Lower lobe of right lung (tissue), 2 donors: ENCODE data around the gene MPL. TPM values are rescaled to one million over a fixed set of nuclear protein-coding genes. Genes with fewer than 3 reads are reported as not detected.

Experiments
- ATAC-seq, 2 donors: fragments of 200-7000 bp; cut with Tn5 transposase; one replicate each; pipeline ENCODE4 v1.9.1; 2020 to 2022; ENCODE audit warnings: mild to moderate bottlenecking in 2 of 2, moderate library complexity in 2 of 2
- DNase-seq: peaks from one replicate; pipeline ENCODE4 v3.0.0-alpha.2; 2020
- H3K27ac ChIP-seq: fragments of 200-600 bp; one replicate; pipeline ENCODE4 v1.8.0; 2022
- H3K27me3 ChIP-seq: fragments of 200-600 bp; one replicate; pipeline ENCODE4 v1.8.0; 2022; ENCODE audit warnings: low read depth
- H3K36me3 ChIP-seq: fragments of 200-600 bp; one replicate; pipeline ENCODE4 v1.8.0; 2022; ENCODE audit warnings: mild to moderate bottlenecking
- H3K4me1 ChIP-seq: fragments of 200-600 bp; one replicate; pipeline ENCODE4 v1.8.0; 2022
- H3K4me3 ChIP-seq: fragments of 200-600 bp; one replicate; pipeline ENCODE4 v1.8.0; 2022; ENCODE audit warnings: mild to moderate bottlenecking
- H3K9me3 ChIP-seq: fragments of 200-600 bp; one replicate; pipeline ENCODE4 v1.8.0; 2022
- CTCF ChIP-seq: fragments of 200-600 bp; IDR thresholded peaks from one replicate; pipeline ENCODE4 v1.8.0; 2022; ENCODE audit warnings: antibody characterized with exemption, mild to moderate bottlenecking
- intact Hi-C: fragments of 100-400 bp; cut with DNase I; formaldehyde crosslinking; loops from one replicate; pipeline ENCODE4 v1.11.0; 2022
- total RNA-seq: library from RNA; stranded (reverse); fragmentation: NEBNext Ultra II Directional; extraction: Animal tissue kit (Norgen Biotek cat#: 25700); gene quantifications from one replicate; pipeline ENCODE4 v1.2.1, GENCODE V29; 2021
- donor health status: DM: no; HTN: yes; CAD: no; lungs with severe emphysema.

The MPL gene
- total RNA-seq, 1 donor from 2014 or later, result 0.65 TPM

- Histone ChIP-seq H3K27me3 (no peaks in the 10 kb centered on the region), H3K4me1 (peaks cover 31% of the 10 kb centered on the region), H3K36me3 (no peaks in the 10 kb centered on the region), H3K9me3 (no peaks in the 10 kb centered on the region), H3K4me3 (no peak overlapping the region), H3K27ac (no peak overlapping the region)
- no peak for TF ChIP-seq CTCF
- ATAC-seq, result no peak
- DNase-seq, result no peak
- intact Hi-C loops, result no loop called here
Measured at GRCh38 chr1:43293176-43293575, 44.4 kb upstream of the MPL start.

- Histone ChIP-seq H3K4me1 (peaks cover 31% of the 10 kb centered on the region), H3K4me3 (no peak overlapping the region), H3K27ac (peak overlapping the region; percentile 60), H3K9me3 (no peaks in the 10 kb centered on the region), H3K36me3 (no peaks in the 10 kb centered on the region), H3K27me3 (no peaks in the 10 kb centered on the region)
- intact Hi-C loops, result no loop called here
- TF ChIP-seq CTCF, result no peak
- ATAC-seq, result no peak
- no peak for DNase-seq
Measured at GRCh38 chr1:43293896-43294760, 43.5 kb upstream of the MPL start.

- intact Hi-C loops, result no loop called here
- no peaks in the 10 kb centered on the region for H3K9me3 ChIP-seq
- no peak for DNase-seq
- no peaks in the 10 kb centered on the region for H3K27me3 ChIP-seq
- no peak for TF ChIP-seq CTCF
- peak overlapping the region; percentile 60 for H3K27ac ChIP-seq
- no peaks in the 10 kb centered on the region for H3K36me3 ChIP-seq
- no peak overlapping the region for H3K4me3 ChIP-seq
- H3K4me1 ChIP-seq, result peaks cover 34% of the 10 kb centered on the region
- ATAC-seq, result no peak
Measured at GRCh38 chr1:43294761-43295160, 42.9 kb upstream of the MPL start.

- H3K9me3 ChIP-seq, result no peaks in the 10 kb centered on the region
- no peaks in the 10 kb centered on the region for H3K27me3 ChIP-seq
- H3K27ac ChIP-seq, result peak overlapping the region; percentile 60
- no peak overlapping the region for H3K4me3 ChIP-seq
- H3K36me3 ChIP-seq, result no peaks in the 10 kb centered on the region
- H3K4me1 ChIP-seq, result peaks cover 40% of the 10 kb centered on the region
- intact Hi-C loops, result no loop called here
- no peak for TF ChIP-seq CTCF
- no peak for ATAC-seq
- DNase-seq, result no peak
Measured at GRCh38 chr1:43296207-43296606, 41.4 kb upstream of the MPL start.

- H3K36me3 ChIP-seq, result no peaks in the 10 kb centered on the region
- ATAC-seq, result no peak
- intact Hi-C loops, result no loop called here
- H3K9me3 ChIP-seq, result no peaks in the 10 kb centered on the region
- no peak overlapping the region for H3K4me3 ChIP-seq
- H3K27me3 ChIP-seq, result no peaks in the 10 kb centered on the region
- no peak for TF ChIP-seq CTCF
- no peak overlapping the region for H3K27ac ChIP-seq
- DNase-seq, result no peak
- H3K4me1 ChIP-seq, result peaks cover 40% of the 10 kb centered on the region
Measured at GRCh38 chr1:43298055-43298454, 39.6 kb upstream of the MPL start.
